Measurements from ENCODE around the gene GRAMD1B.
"Not testable (repeated sequence)": the region's sequence is repeated elsewhere in the genome, so short reads cannot be mapped to it uniquely, and the experiment has no call there.

Gene GRAMD1B

DNA sequence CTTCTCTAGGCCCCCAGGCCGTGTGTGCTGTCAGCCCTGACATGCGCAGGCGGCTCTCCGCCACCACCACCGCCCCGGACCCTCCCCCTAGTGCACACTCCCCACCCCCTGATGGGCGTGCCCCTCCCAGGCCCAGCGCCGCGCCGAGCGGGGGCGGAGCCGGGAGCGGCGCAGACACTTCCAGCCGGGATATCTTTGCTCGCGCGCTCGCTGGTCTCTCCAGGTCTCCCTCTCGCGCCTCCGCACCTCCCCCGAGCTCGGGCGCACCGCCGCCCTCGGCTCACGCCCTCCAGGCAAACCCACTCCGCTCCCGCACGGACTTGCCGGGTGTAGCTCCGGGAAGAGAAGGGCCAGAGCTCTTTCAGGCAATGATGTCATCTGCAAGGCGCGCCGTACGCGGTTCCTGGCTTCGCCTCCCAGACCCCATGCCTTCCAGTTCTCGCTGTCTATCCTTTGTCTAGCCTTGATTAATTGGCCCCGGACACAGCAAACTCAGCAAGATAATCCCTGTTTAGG lies 224.6 kb downstream of the GRAMD1B start, which contains the start of gene SCN3B:
Gene SCN3B (minus strand): TSS at position 59 of the 516 bp plus-strand sequence. CDS start 823 bp downstream, outside the sequence.
- DNase-seq, result no peak

DNA sequence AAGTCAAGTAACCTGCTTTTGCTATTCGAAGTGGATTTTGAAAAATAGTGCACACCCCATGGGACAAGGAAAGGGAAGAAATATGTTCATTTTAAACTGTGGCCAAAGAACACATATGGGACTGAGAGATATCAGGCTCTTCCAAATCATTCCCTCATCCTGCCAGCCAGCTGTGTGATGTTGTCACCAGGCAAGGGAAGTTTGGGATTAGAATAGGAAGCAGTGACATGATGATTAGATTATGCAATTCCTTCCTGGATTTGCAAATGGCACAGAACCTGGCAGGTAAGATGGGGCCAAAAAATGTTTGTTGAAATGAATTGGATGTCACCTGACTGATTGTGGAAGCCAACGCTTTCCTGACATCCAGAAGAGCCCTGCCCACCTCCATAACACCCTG lies 229.2 kb downstream of the GRAMD1B start:
- no peak for DNase-seq

DNA sequence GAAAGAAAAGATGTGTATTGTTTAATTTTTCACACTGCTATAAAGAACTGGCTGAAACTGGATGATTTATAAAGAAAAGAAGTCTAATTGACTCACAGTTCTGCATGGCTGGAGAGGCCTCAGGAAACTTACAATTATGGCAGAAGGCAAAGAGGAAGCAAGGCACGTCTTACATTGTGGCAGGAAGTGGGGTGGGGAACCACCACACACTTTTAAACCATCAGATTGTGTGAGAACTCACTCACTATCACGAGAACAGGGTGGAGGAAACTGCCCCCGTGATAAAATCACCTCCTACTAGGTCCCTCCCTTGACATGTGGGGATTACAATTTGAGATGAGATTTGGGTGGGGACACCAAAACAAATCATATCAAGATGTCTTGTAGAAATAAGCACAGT lies 229.9 kb downstream of the GRAMD1B start:
- not testable (repeated sequence) for DNase-seq

DNA sequence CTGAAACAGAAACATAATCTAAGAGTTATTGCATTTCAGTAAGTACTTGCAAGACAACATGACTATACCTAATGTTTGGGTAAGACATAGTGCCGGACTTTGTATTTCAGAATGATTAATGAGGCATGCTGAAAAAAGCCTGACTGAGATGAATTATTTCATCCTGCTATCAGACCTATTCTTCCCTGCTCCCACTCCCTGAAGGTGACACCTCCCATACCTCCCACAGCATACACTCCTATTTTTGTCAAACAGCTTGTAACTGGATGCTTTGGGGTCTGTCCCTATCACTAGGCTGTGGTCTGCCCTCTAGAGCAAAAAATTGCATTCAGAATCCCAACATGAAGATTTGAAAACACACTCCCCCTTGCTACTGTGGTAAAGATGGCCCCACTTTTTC lies 235.2 kb downstream of the GRAMD1B start:
- DNase-seq, result no peak

DNA sequence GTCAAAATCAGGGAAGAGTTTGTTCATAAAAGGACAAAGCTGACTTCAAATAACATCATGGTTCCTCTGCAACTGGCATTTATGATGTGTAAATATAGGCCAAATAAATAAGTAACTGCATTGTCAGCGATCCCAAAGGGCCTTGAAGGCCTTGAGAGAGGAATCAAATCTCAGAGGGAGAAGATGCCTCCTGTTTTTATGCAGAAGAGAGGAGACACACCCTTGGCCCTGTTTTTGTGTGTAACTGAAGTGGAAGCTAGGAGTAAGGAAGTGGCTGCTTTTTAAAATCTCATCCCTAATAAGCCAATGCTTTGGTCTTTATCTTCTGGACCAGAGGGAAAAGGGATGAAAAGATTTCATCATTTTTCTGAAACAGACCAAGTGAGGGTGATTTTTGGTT lies 240.0 kb downstream of the GRAMD1B start:
- DNase-seq, result no peak

DNA sequence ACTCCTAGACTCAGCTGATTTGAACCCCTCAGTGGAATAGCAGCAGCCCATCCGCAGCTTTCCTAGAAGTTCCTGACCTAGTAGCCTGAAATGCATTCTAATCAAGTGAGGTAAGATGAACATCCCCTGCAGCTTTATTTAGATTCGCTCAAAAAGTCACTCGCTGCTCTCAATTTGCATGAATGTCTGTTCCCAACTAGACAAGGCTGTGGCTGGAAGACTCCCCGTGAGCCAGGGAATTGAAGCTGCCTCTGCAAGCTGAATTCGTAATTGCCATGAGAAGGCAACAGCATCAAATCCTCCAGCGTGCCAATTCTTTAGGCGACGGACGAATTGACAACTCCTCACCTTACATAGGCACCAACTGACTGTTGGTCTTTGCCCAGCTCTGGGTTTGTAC lies 241.5 kb downstream of the GRAMD1B start:
- no peak for DNase-seq

DNA sequence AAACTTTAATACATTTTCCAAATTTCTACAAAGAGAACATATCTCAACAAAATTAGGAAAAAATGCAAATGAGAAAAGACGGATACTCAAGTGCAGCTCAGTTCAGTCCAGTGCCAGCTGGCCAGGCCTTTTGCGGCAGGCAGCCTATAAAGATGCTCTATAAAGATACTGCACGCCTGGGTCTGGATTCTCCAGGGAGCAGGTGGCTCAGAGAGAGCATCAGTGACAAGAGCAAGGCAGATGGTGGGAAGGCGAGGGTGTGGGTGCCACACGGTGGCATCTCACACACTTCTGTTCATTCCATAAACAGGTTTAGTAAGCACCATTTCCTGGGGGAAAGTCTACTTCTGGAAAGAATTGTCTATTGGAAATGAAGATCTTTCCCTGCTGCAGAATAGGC lies 242.5 kb downstream of the GRAMD1B start:
- no peak for DNase-seq

DNA sequence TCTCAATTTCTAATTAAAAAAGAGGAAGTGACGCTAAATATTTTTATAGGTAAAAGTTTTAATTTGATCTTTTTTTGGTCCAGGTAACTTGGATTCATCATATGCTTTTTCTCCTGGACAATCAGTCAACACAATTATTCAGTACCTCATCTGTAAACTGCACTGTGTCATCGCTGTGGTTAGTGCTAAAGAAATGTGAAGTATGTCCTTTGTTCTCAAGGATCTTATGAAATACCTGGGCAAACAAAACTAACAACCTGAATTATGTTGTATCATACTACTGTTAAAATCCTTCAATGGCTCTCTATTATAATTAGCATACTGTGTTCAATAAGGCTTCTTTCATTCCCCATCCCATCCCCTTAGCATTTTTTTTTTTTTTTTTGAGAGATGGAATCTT lies 244.2 kb downstream of the GRAMD1B start:
- DNase-seq, result no peak

Measured in activated naive CD4-positive, alpha-beta T cell (primary cell).